ENCODE data around the gene CFL1.

DNA sequence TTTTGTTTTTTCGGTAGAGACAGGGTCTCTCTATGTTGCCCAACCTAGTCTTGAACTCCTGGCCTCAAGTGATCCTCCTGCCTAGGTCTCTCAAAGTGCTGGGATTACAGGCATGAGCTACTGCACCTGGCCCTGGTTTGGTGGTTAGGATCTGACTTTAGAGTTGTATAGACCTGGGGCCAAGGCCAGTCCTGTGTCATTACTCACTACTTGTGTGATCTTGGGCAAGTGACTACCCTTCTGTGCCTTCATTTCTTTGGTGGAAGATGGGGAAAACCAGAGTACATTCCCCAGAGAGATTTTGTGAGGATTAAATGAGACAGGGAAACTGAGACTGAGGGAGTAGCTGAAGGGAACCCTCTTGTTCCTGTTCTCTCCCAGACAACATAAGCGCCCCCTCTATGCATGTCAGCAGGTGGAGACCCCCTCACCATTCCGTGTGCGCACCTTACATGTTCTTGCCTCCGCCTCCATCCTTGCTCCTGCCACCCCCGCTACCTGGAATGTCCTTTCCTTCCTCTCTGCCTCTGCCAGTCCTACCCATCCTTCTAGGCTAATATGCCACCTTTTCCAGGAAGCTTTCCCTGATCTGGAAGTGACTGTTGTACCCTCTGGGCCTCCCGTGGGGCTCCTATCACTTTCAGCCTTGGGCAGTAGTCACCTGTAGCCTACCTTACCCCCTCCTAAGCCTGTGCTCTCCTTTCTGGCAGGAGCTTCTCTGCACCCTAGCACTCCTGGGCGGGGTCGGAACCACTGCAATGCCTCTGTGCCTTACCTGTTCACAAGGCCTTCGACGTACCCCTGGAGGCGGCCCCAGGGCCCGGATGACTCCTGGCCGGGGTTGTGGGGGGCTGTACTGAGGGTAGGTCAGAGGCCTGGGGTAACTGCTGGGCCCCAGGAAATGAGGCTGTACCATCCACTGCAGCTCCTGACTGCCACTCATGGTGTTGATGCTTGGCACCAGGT is 38.3 kb upstream of the CFL1 start:
- TF ChIP-seq, protein P1, sequence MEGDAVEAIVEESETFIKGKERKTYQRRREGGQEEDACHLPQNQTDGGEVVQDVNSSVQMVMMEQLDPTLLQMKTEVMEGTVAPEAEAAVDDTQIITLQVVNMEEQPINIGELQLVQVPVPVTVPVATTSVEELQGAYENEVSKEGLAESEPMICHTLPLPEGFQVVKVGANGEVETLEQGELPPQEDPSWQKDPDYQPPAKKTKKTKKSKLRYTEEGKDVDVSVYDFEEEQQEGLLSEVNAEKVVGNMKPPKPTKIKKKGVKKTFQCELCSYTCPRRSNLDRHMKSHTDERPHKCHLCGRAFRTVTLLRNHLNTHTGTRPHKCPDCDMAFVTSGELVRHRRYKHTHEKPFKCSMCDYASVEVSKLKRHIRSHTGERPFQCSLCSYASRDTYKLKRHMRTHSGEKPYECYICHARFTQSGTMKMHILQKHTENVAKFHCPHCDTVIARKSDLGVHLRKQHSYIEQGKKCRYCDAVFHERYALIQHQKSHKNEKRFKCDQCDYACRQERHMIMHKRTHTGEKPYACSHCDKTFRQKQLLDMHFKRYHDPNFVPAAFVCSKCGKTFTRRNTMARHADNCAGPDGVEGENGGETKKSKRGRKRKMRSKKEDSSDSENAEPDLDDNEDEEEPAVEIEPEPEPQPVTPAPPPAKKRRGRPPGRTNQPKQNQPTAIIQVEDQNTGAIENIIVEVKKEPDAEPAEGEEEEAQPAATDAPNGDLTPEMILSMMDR (conservative IDR thresholded peaks at IDR 0.05; ENCODE audit: low read depth in 2 of 2): no peak
- TF ChIP-seq EZH2 (IDR thresholded peaks at IDR 0.05; ENCODE audit: low read depth, unreplicated experiment) (no peak), CREB1 (CRISPR knock-in tag; IDR thresholded peaks at IDR 0.05; ENCODE audit: low read depth) (no peak), EZH2phosphoT487 (IDR thresholded peaks at IDR 0.05; ENCODE audit: unreplicated experiment) (no peak), NANOG (IDR thresholded peaks at IDR 0.05; ENCODE audit: borderline replicate concordance) (no peak)
- TF ChIP-seq, protein P2, sequence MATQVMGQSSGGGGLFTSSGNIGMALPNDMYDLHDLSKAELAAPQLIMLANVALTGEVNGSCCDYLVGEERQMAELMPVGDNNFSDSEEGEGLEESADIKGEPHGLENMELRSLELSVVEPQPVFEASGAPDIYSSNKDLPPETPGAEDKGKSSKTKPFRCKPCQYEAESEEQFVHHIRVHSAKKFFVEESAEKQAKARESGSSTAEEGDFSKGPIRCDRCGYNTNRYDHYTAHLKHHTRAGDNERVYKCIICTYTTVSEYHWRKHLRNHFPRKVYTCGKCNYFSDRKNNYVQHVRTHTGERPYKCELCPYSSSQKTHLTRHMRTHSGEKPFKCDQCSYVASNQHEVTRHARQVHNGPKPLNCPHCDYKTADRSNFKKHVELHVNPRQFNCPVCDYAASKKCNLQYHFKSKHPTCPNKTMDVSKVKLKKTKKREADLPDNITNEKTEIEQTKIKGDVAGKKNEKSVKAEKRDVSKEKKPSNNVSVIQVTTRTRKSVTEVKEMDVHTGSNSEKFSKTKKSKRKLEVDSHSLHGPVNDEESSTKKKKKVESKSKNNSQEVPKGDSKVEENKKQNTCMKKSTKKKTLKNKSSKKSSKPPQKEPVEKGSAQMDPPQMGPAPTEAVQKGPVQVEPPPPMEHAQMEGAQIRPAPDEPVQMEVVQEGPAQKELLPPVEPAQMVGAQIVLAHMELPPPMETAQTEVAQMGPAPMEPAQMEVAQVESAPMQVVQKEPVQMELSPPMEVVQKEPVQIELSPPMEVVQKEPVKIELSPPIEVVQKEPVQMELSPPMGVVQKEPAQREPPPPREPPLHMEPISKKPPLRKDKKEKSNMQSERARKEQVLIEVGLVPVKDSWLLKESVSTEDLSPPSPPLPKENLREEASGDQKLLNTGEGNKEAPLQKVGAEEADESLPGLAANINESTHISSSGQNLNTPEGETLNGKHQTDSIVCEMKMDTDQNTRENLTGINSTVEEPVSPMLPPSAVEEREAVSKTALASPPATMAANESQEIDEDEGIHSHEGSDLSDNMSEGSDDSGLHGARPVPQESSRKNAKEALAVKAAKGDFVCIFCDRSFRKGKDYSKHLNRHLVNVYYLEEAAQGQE (IDR thresholded peaks at IDR 0.05; ENCODE audit: unreplicated experiment): no peak

Measured in GM23338 (cell line).